ENCODE data around the gene SPINT1. TPM values are rescaled to one million over a fixed set of nuclear protein-coding genes. Genes with fewer than 3 reads are reported as not detected.
"Not testable (repeated sequence)": the region's sequence is repeated elsewhere in the genome, so short reads cannot be mapped to it uniquely, and the experiment has no call there.

SPINT1 gene
- total RNA-seq, 2 experiments from 2014 or later = 11.3 to 13.1 TPM

- intact Hi-C loops (cut with micrococcal nuclease) = no loop called here
- Mint-ChIP-seq H3K9me3 (no peaks in the 10 kb centered on the region), H3K27ac (no peak overlapping the region), H3K36me3 (no peaks in the 10 kb centered on the region), H3K4me3 (no peak overlapping the region), H3K27me3 (no peaks in the 10 kb centered on the region), H3K4me1 (ENCODE audit: low read depth) (no peaks in the 10 kb centered on the region)
- ChIA-PET CTCF (interaction anchor here (1.1 kb wide), 1 partner anchor 24 kb away, joined by 3 read pairs; no protein-coding TSS in a partner anchor), POLR2A (interaction anchor here (0.6 to 1.1 kb wide), 2 partner anchors 9 to 49 kb away, joined by 4 read pairs; partner anchors contain the start of gene SPINT1)
- DNase-seq = no peak
Observed at GRCh38 chr15:40852529-40852928, 8.7 kb downstream of the SPINT1 start.

- CTCF ChIA-PET = no interaction called here
- intact Hi-C loops (cut with micrococcal nuclease) = no loop called here
- DNase-seq = no peak
- H3K27ac Mint-ChIP-seq = no peak overlapping the region
- no peaks in the 10 kb centered on the region for H3K4me1 Mint-ChIP-seq (ENCODE audit: low read depth)
- no peaks in the 10 kb centered on the region for H3K9me3 Mint-ChIP-seq
- H3K36me3 Mint-ChIP-seq = no peaks in the 10 kb centered on the region
- no peak overlapping the region for H3K4me3 Mint-ChIP-seq
- H3K27me3 Mint-ChIP-seq = no peaks in the 10 kb centered on the region
- POLR2A ChIA-PET = no interaction called here
Observed at GRCh38 chr15:40853241-40853890, 9.5 kb downstream of the SPINT1 start.

GRCh38 chr15:40854161-40854560 is 10.3 kb downstream of the SPINT1 start:
- Mint-ChIP-seq H3K4me1 (ENCODE audit: low read depth) (no peaks in the 10 kb centered on the region), H3K36me3 (no peaks in the 10 kb centered on the region), H3K9me3 (no peaks in the 10 kb centered on the region), H3K4me3 (no peak overlapping the region), H3K27ac (no peak overlapping the region), H3K27me3 (no peaks in the 10 kb centered on the region)
- CTCF ChIA-PET = no interaction called here
- intact Hi-C loops (cut with micrococcal nuclease) = no loop called here
- DNase-seq = no peak
- POLR2A ChIA-PET = no interaction called here

GRCh38 chr15:40855706-40856234 is 11.9 kb downstream of the SPINT1 start:
- H3K4me3 Mint-ChIP-seq = no peak overlapping the region
- no peak for DNase-seq
- ChIA-PET CTCF (interaction anchor here (1.2 to 9.9 kb wide), 7 partner anchors 11 to 161 kb away, joined by 3 to 267 read pairs (median 7); partner anchors contain the start of genes CHAC1, RAD51 and SPINT1), POLR2A (no interaction called here)
- no peaks in the 10 kb centered on the region for H3K36me3 Mint-ChIP-seq
- H3K27me3 Mint-ChIP-seq = no peaks in the 10 kb centered on the region
- intact Hi-C loops (cut with micrococcal nuclease) = no loop called here
- no peak overlapping the region for H3K27ac Mint-ChIP-seq
- peaks cover 5% of the 10 kb centered on the region for H3K4me1 Mint-ChIP-seq (ENCODE audit: low read depth)
- H3K9me3 Mint-ChIP-seq = no peaks in the 10 kb centered on the region

- Mint-ChIP-seq H3K9me3 (no peaks in the 10 kb centered on the region), H3K4me3 (no peak overlapping the region), H3K27ac (no peak overlapping the region), H3K27me3 (no peaks in the 10 kb centered on the region), H3K36me3 (no peaks in the 10 kb centered on the region), H3K4me1 (ENCODE audit: low read depth) (peaks cover 5% of the 10 kb centered on the region)
- ChIA-PET POLR2A (interaction anchor here (1.2 kb wide), 1 partner anchor 12 kb away, joined by 3 read pairs; no protein-coding TSS in a partner anchor), CTCF (interaction anchor here (0.7 to 9.9 kb wide), 15 partner anchors 12 to 265 kb away, joined by 3 to 267 read pairs (median 6); partner anchors contain the start of genes C15orf62, RAD51 and SPINT1)
- no peak for DNase-seq
- intact Hi-C loops (cut with micrococcal nuclease) = no loop called here
Observed at GRCh38 chr15:40856746-40857145, 12.9 kb downstream of the SPINT1 start.

- DNase-seq = peak; percentile 88
- H3K9me3 Mint-ChIP-seq = no peaks in the 10 kb centered on the region
- no peak overlapping the region for H3K4me3 Mint-ChIP-seq
- H3K27me3 Mint-ChIP-seq = no peaks in the 10 kb centered on the region
- ChIA-PET POLR2A (interaction anchor here (0.6 to 2.5 kb wide), 6 partner anchors 13 to 40 kb away, joined by 3 to 20 read pairs (median 4); partner anchors contain the start of genes RHOV and VPS18), CTCF (interaction anchor here (0.6 to 9.9 kb wide), 55 partner anchors 13 to 426 kb away, joined by 3 to 267 read pairs (median 4); partner anchors contain the start of genes C15orf62, CHAC1, DNAJC17 and PPP1R14D)
- H3K36me3 Mint-ChIP-seq = no peaks in the 10 kb centered on the region
- intact Hi-C loops (cut with micrococcal nuclease) = no loop called here
- H3K27ac Mint-ChIP-seq = no peak overlapping the region
- H3K4me1 Mint-ChIP-seq (ENCODE audit: low read depth) = peaks cover 5% of the 10 kb centered on the region
Observed at GRCh38 chr15:40857601-40858341, 13.9 kb downstream of the SPINT1 start.

GRCh38 chr15:40858706-40859105 is 14.9 kb downstream of the SPINT1 start:
- Mint-ChIP-seq H3K36me3 (no peaks in the 10 kb centered on the region), H3K4me3 (no peak overlapping the region), H3K27me3 (no peaks in the 10 kb centered on the region), H3K9me3 (no peaks in the 10 kb centered on the region), H3K4me1 (ENCODE audit: low read depth) (peaks cover 5% of the 10 kb centered on the region), H3K27ac (no peak overlapping the region)
- ChIA-PET POLR2A (interaction anchor here (1.0 to 2.5 kb wide), 4 partner anchors 15 to 39 kb away, joined by 3 to 20 read pairs (median 6); partner anchors contain the start of genes RHOV and VPS18), CTCF (interaction anchor here (0.6 to 9.9 kb wide), 52 partner anchors 8 to 374 kb away, joined by 3 to 267 read pairs (median 4); partner anchors contain the start of genes C15orf62, CHP1, DNAJC17 and PPP1R14D)
- no peak for DNase-seq
- intact Hi-C loops (cut with micrococcal nuclease) = loop anchor here (1.0 kb wide), 2 partner anchors 15 to 36 kb away; partner anchors contain the start of gene VPS18

- H3K27ac Mint-ChIP-seq = no peak overlapping the region
- no peaks in the 10 kb centered on the region for H3K27me3 Mint-ChIP-seq
- peak; percentile 92 for DNase-seq
- H3K4me3 Mint-ChIP-seq = no peak overlapping the region
- intact Hi-C loops (cut with micrococcal nuclease) = loop anchor here (1.0 kb wide), 2 partner anchors 14 to 35 kb away; partner anchors contain the start of gene VPS18
- H3K36me3 Mint-ChIP-seq = no peaks in the 10 kb centered on the region
- peaks cover 5% of the 10 kb centered on the region for H3K4me1 Mint-ChIP-seq (ENCODE audit: low read depth)
- no peaks in the 10 kb centered on the region for H3K9me3 Mint-ChIP-seq
- ChIA-PET CTCF (interaction anchor here (0.6 to 9.9 kb wide), 47 partner anchors 9 to 486 kb away, joined by 3 to 267 read pairs (median 4); partner anchors contain the start of genes CHP1, DNAJC17, PPP1R14D and RPUSD2), POLR2A (interaction anchor here (1.7 to 2.5 kb wide), 2 partner anchors 35 to 38 kb away, joined by 6 to 20 read pairs; partner anchors contain the start of gene VPS18)
Observed at GRCh38 chr15:40859206-40859851, 15.5 kb downstream of the SPINT1 start.

- CTCF ChIA-PET = interaction anchor here (0.7 to 9.9 kb wide), 5 partner anchors 10 to 27 kb away, joined by 3 to 267 read pairs (median 3); partner anchors contain the start of gene RHOV
- POLR2A ChIA-PET; H3K9me3 Mint-ChIP-seq; H3K27me3 Mint-ChIP-seq; intact Hi-C loops (cut with micrococcal nuclease); H3K27ac Mint-ChIP-seq; DNase-seq; H3K4me1 Mint-ChIP-seq (ENCODE audit: low read depth); H3K36me3 Mint-ChIP-seq; H3K4me3 Mint-ChIP-seq: not testable (repeated sequence)
Observed at GRCh38 chr15:40861147-40861546, 17.3 kb downstream of the SPINT1 start.

GRCh38 chr15:40863660-40864270 is 19.9 kb downstream of the SPINT1 start:
- H3K27ac Mint-ChIP-seq = no peak overlapping the region
- peaks cover 5% of the 10 kb centered on the region for H3K4me1 Mint-ChIP-seq (ENCODE audit: low read depth)
- CTCF ChIA-PET = interaction anchor here (0.6 to 9.9 kb wide), 3 partner anchors 9 to 24 kb away, joined by 4 to 267 read pairs (median 9); partner anchors contain the start of gene RHOV
- no peaks in the 10 kb centered on the region for H3K9me3 Mint-ChIP-seq
- DNase-seq = no peak
- H3K27me3 Mint-ChIP-seq = no peaks in the 10 kb centered on the region
- intact Hi-C loops (cut with micrococcal nuclease) = no loop called here
- H3K4me3 Mint-ChIP-seq = no peak overlapping the region
- POLR2A ChIA-PET = no interaction called here
- H3K36me3 Mint-ChIP-seq = no peaks in the 10 kb centered on the region

GRCh38 chr15:40867199-40867598 is 23.4 kb downstream of the SPINT1 start:
- H3K27ac Mint-ChIP-seq = no peak overlapping the region
- no peaks in the 10 kb centered on the region for H3K36me3 Mint-ChIP-seq
- no peaks in the 10 kb centered on the region for H3K27me3 Mint-ChIP-seq
- no peaks in the 10 kb centered on the region for H3K9me3 Mint-ChIP-seq
- no peak overlapping the region for H3K4me3 Mint-ChIP-seq
- no peak for DNase-seq
- intact Hi-C loops (cut with micrococcal nuclease) = no loop called here
- ChIA-PET CTCF (no interaction called here), POLR2A (no interaction called here)
- H3K4me1 Mint-ChIP-seq (ENCODE audit: low read depth) = peaks cover 9% of the 10 kb centered on the region
